OCI-LY1 (cell line): ENCODE measurements around the gene PEX13.
"Not testable (repeated sequence)": the region's sequence is repeated elsewhere in the genome, so short reads cannot be mapped to it uniquely, and the experiment has no call there.

Experiments
- H2AFZ ChIP-seq: fragments of 200-600 bp; sonication (generic), shearing (Covaris generic); 2 replicates; pipeline ENCODE4 v1.6.0; 2014; ENCODE audit warnings: antibody characterized with exemption, mild to moderate bottlenecking, low read length
- H3F3A ChIP-seq: fragments of 200-600 bp; sonication (generic), shearing (Covaris generic); 2 replicates; pipeline ENCODE4 v1.6.0; 2014; ENCODE audit warnings: mild to moderate bottlenecking, antibody characterized with exemption, low read length, moderate library complexity; ENCODE audit not compliant: insufficient read depth
- H3K27ac ChIP-seq: fragments of 200-600 bp; sonication (generic); 2 replicates; pipeline ENCODE4 v1.5.1; 2014; ENCODE audit warnings: low read length, mixed run types, mild to moderate bottlenecking, low read depth; ENCODE audit not compliant: poor library complexity, severe bottlenecking
- H3K27me3 ChIP-seq: fragments of 200-600 bp; sonication (generic); 2 replicates; pipeline ENCODE4 v1.6.0; 2014; ENCODE audit warnings: antibody characterized with exemption, mild to moderate bottlenecking, low read length, moderate library complexity; ENCODE audit not compliant: insufficient read depth
- H3K36me3 ChIP-seq: fragments of 200-600 bp; sonication (generic); 2 replicates; pipeline ENCODE4 v1.6.1; 2014; ENCODE audit warnings: mild to moderate bottlenecking, antibody characterized with exemption, low read length, moderate library complexity, mixed read lengths; ENCODE audit not compliant: insufficient read depth
- H3K4me1 ChIP-seq: fragments of 200-600 bp; sonication (generic); 2 replicates; pipeline ENCODE4 v1.5.1; 2014; ENCODE audit warnings: mild to moderate bottlenecking, low read length, moderate library complexity; ENCODE audit not compliant: insufficient read depth, severe bottlenecking
- H3K4me2 ChIP-seq: fragments of 200-600 bp; sonication (generic), shearing (Covaris generic); 2 replicates; pipeline ENCODE4 v1.6.1; 2014; ENCODE audit warnings: low read length
- H3K4me3 ChIP-seq: fragments of 200-600 bp; sonication (generic); 2 replicates; pipeline ENCODE4 v1.5.1; 2014; ENCODE audit warnings: low read length, low read depth, mild to moderate bottlenecking, mixed read lengths; ENCODE audit not compliant: poor library complexity, severe bottlenecking
- H3K79me2 ChIP-seq: fragments of 200-600 bp; shearing (Covaris generic); 2 replicates; pipeline ENCODE4 v1.6.1; 2016; ENCODE audit warnings: mixed run types, low read length, mixed read lengths; ENCODE audit not compliant: insufficient read depth
- H3K9ac ChIP-seq: fragments of 200-600 bp; sonication (generic), shearing (Covaris generic); 2 replicates; pipeline ENCODE4 v1.6.1; 2014; ENCODE audit warnings: mild to moderate bottlenecking, low read length, mixed read lengths
- H3K9me2 ChIP-seq: fragments of 200-600 bp; sonication (generic), shearing (Covaris generic); 2 replicates; pipeline ENCODE4 v1.6.1; 2014; ENCODE audit warnings: low read depth, mild to moderate bottlenecking, low read length, mixed read lengths
- H3K9me3 ChIP-seq: fragments of 200-600 bp; shearing (Covaris generic); 2 replicates; pipeline ENCODE4 v1.6.1; 2014; ENCODE audit warnings: low read length, mixed read lengths
- H4K20me1 ChIP-seq: fragments of 200-600 bp; sonication (generic), shearing (Covaris generic); 2 replicates; pipeline ENCODE4 v1.6.0; 2016; ENCODE audit warnings: mild to moderate bottlenecking, low read length; ENCODE audit not compliant: insufficient read depth
- EZH2 ChIP-seq: fragments of 200-600 bp; sonication (generic), shearing (Covaris generic); IDR thresholded peaks from 2 replicates; pipeline ENCODE4 v1.8.0; 2017; ENCODE audit warnings: borderline replicate concordance, mixed run types, mild to moderate bottlenecking, antibody characterized with exemption, low read length, moderate library complexity, mixed read lengths
- TF ChIP-seq, protein P1 (sequence below): fragments of 200-600 bp; sonication (generic), shearing (Covaris generic); IDR thresholded peaks from 2 replicates; pipeline ENCODE4 v1.5.1; 2017; ENCODE audit warnings: mild to moderate bottlenecking, antibody characterized with exemption, low read length, moderate library complexity, mixed read lengths

Gene PEX13

GRCh38 chr2:61021228-61021660, 3.7 kb downstream of the PEX13 start:
- H3K79me2 ChIP-seq = peaks cover 42% of the 10 kb centered on the region
- H3K27ac ChIP-seq = no peak overlapping the region
- H3K27me3 ChIP-seq = no peaks in the 10 kb centered on the region
- no peaks in the 10 kb centered on the region for H3K9me2 ChIP-seq
- no peak for TF ChIP-seq EZH2
- TF ChIP-seq, protein P1, sequence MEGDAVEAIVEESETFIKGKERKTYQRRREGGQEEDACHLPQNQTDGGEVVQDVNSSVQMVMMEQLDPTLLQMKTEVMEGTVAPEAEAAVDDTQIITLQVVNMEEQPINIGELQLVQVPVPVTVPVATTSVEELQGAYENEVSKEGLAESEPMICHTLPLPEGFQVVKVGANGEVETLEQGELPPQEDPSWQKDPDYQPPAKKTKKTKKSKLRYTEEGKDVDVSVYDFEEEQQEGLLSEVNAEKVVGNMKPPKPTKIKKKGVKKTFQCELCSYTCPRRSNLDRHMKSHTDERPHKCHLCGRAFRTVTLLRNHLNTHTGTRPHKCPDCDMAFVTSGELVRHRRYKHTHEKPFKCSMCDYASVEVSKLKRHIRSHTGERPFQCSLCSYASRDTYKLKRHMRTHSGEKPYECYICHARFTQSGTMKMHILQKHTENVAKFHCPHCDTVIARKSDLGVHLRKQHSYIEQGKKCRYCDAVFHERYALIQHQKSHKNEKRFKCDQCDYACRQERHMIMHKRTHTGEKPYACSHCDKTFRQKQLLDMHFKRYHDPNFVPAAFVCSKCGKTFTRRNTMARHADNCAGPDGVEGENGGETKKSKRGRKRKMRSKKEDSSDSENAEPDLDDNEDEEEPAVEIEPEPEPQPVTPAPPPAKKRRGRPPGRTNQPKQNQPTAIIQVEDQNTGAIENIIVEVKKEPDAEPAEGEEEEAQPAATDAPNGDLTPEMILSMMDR = no peak
- no peak overlapping the region for H3K9ac ChIP-seq
- no peak overlapping the region for H2AFZ ChIP-seq
- H4K20me1 ChIP-seq = no peaks in the 10 kb centered on the region
- peaks cover 3% of the 10 kb centered on the region; the same call in 1 of the 2 replicates for H3K9me3 ChIP-seq
- peaks cover 16% of the 10 kb centered on the region for H3K4me1 ChIP-seq
- H3K4me2 ChIP-seq = no peak overlapping the region
- H3K4me3 ChIP-seq = no peak overlapping the region
- peaks cover 22% of the 10 kb centered on the region for H3K36me3 ChIP-seq
- no peaks in the 10 kb centered on the region for H3F3A ChIP-seq

- Histone ChIP-seq H3K27ac (no peak overlapping the region), H3K9me2 (no peaks in the 10 kb centered on the region), H3K36me3 (peaks cover 22% of the 10 kb centered on the region), H4K20me1 (no peaks in the 10 kb centered on the region), H3K4me2 (no peak overlapping the region), H3K27me3 (no peaks in the 10 kb centered on the region), H2AFZ (no peak overlapping the region), H3F3A (no peaks in the 10 kb centered on the region), H3K4me3 (no peak overlapping the region), H3K4me1 (peaks cover 11% of the 10 kb centered on the region), H3K9me3 (peaks cover 3% of the 10 kb centered on the region; the same call in 1 of the 2 replicates), H3K79me2 (peaks cover 31% of the 10 kb centered on the region), H3K9ac (no peak overlapping the region)
- no peak for TF ChIP-seq EZH2
- TF ChIP-seq, protein P1 = no peak
Measured at GRCh38 chr2:61023670-61024069, 6.2 kb downstream of the PEX13 start.

- no peak overlapping the region for H3K9ac ChIP-seq
- no peak overlapping the region for H2AFZ ChIP-seq
- no peaks in the 10 kb centered on the region for H3F3A ChIP-seq
- no peak overlapping the region for H3K4me3 ChIP-seq
- no peaks in the 10 kb centered on the region for H4K20me1 ChIP-seq
- TF ChIP-seq, protein P1 = no peak
- TF ChIP-seq EZH2 = no peak
- no peak overlapping the region for H3K4me2 ChIP-seq
- no peaks in the 10 kb centered on the region for H3K9me3 ChIP-seq
- H3K9me2 ChIP-seq = no peaks in the 10 kb centered on the region
- no peaks in the 10 kb centered on the region for H3K4me1 ChIP-seq
- H3K79me2 ChIP-seq = 0 out of 2 replicates have a peak, but pooled peaks cover 6% of the 10 kb centered on the region
- H3K36me3 ChIP-seq = peaks cover 35% of the 10 kb centered on the region
- no peaks in the 10 kb centered on the region for H3K27me3 ChIP-seq
- H3K27ac ChIP-seq = no peak overlapping the region
Measured at GRCh38 chr2:61029533-61029932, 12.0 kb downstream of the PEX13 start.

- not testable (repeated sequence) for H3F3A ChIP-seq
Measured at GRCh38 chr2:61034592-61034991, 17.1 kb downstream of the PEX13 start.

DNA sequence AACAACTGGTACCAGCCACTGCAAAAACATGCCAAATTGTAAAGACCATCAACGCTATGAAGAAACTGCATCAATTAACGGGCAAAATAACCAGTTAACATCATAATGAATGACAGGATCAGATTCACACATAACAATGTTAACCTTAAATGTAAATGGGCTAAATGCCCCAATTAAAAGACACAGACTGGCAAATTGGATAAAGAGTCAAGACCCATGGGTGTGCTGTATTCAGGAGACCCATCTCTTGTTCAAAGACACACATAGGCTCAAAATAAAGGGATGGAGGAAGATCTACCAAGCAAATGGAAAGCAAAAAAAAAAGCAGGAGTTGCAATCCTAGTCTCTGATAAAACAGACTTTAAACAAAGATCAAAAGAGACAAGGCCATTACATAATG, 19.1 kb downstream of the PEX13 start:
- not testable (repeated sequence) for H3K9me3 ChIP-seq, H3K27ac ChIP-seq, H3K79me2 ChIP-seq, H2AFZ ChIP-seq, H3K4me2 ChIP-seq, H3K9me2 ChIP-seq, H3K9ac ChIP-seq, H3K4me1 ChIP-seq, H4K20me1 ChIP-seq, H3K27me3 ChIP-seq, H3K4me3 ChIP-seq, H3F3A ChIP-seq
- peaks cover 39% of the 10 kb centered on the region for H3K36me3 ChIP-seq

More at GRCh38 chr2:61034592-61034991, 17.1 kb downstream of the PEX13 start:
- peaks cover 45% of the 10 kb centered on the region for H3K36me3 ChIP-seq
- H3K4me2 ChIP-seq, H3K4me1 ChIP-seq, H3K27ac ChIP-seq, H3K9me3 ChIP-seq, H3K4me3 ChIP-seq, H3K9ac ChIP-seq, H3K27me3 ChIP-seq, H3K79me2 ChIP-seq, H2AFZ ChIP-seq, H3K9me2 ChIP-seq, H4K20me1 ChIP-seq: not testable (repeated sequence)
